HCT116 (cell line): Measurements from ENCODE around the gene LSM2.

Source experiments
- RAD21 ChIP-seq: IDR thresholded peaks from 2 replicates; pipeline ENCODE4 v1.6.1; 2012; ENCODE audit warnings: low read depth, mild to moderate bottlenecking
- TF ChIP-seq, protein P1 (sequence below), 3 experiments: fragments of 200-600 bp in 1 of 3; sonication (generic) in 1 of 3; IDR thresholded peaks in 2 of 3; conservative IDR thresholded peaks in 1 of 3; 2 replicates each; pipeline ENCODE4 v1.5.1; 2012 to 2017; ENCODE audit warnings: low read depth in 2 of 3, low read length in 2 of 3, antibody characterized with exemption in 1 of 3, borderline replicate concordance in 1 of 3, control low read depth in 1 of 3, mild to moderate bottlenecking in 1 of 3, mixed read lengths in 1 of 3, mixed run types in 1 of 3, moderate library complexity in 1 of 3; ENCODE audit not compliant: insufficient read depth in 1 of 3

- TF ChIP-seq, protein P1, sequence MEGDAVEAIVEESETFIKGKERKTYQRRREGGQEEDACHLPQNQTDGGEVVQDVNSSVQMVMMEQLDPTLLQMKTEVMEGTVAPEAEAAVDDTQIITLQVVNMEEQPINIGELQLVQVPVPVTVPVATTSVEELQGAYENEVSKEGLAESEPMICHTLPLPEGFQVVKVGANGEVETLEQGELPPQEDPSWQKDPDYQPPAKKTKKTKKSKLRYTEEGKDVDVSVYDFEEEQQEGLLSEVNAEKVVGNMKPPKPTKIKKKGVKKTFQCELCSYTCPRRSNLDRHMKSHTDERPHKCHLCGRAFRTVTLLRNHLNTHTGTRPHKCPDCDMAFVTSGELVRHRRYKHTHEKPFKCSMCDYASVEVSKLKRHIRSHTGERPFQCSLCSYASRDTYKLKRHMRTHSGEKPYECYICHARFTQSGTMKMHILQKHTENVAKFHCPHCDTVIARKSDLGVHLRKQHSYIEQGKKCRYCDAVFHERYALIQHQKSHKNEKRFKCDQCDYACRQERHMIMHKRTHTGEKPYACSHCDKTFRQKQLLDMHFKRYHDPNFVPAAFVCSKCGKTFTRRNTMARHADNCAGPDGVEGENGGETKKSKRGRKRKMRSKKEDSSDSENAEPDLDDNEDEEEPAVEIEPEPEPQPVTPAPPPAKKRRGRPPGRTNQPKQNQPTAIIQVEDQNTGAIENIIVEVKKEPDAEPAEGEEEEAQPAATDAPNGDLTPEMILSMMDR (IDR thresholded peaks at IDR 0.05 in 2 of 3, conservative IDR thresholded peaks at IDR 0.05 in 1 of 3; ENCODE audit: borderline replicate concordance in 1 of 3, insufficient read depth in 1 of 3, low read depth in 2 of 3, low read length in 2 of 3) = no peak
- TF ChIP-seq RAD21 = no peak
Measured at GRCh38 chr6:31834367-31835250, 27.8 kb upstream of the LSM2 start.
